ENCODE data around the gene MTUS2.

Gene MTUS2

GRCh38 chr13:29073755-29074154 lies 253.6 kb downstream of the MTUS2 start:
- no peak overlapping the region for H3K27ac ChIP-seq
- TF ChIP-seq CTCF (IDR thresholded peaks at IDR 0.05) (no peak), ZFX (IDR thresholded peaks at IDR 0.05; ENCODE audit: borderline replicate concordance) (no peak)

GRCh38 chr13:29077051-29077813 lies 257.1 kb downstream of the MTUS2 start:
- TF ChIP-seq ZFX (IDR thresholded peaks at IDR 0.05; ENCODE audit: borderline replicate concordance) (no peak), CTCF (IDR thresholded peaks at IDR 0.05) (no peak)
- H3K27ac ChIP-seq = no peak overlapping the region

GRCh38 chr13:29081036-29081435 lies 260.9 kb downstream of the MTUS2 start:
- no peak overlapping the region for H3K27ac ChIP-seq
- TF ChIP-seq CTCF (IDR thresholded peaks at IDR 0.05) (no peak), ZFX (IDR thresholded peaks at IDR 0.05; ENCODE audit: borderline replicate concordance) (no peak)

GRCh38 chr13:29081697-29082440 lies 261.7 kb downstream of the MTUS2 start:
- TF ChIP-seq ZFX (IDR thresholded peaks at IDR 0.05; ENCODE audit: borderline replicate concordance) (no peak), CTCF (IDR thresholded peaks at IDR 0.05) (no peak)
- no peak overlapping the region for H3K27ac ChIP-seq

GRCh38 chr13:29099781-29100406 lies 279.8 kb downstream of the MTUS2 start:
- TF ChIP-seq CTCF (IDR thresholded peaks at IDR 0.05) (no peak), ZFX (IDR thresholded peaks at IDR 0.05; ENCODE audit: borderline replicate concordance) (no peak)
- no peak overlapping the region for H3K27ac ChIP-seq

- no peak for TF ChIP-seq CTCF (IDR thresholded peaks at IDR 0.05)
- no peak for TF ChIP-seq ZFX (IDR thresholded peaks at IDR 0.05; ENCODE audit: borderline replicate concordance)
- no peak overlapping the region for H3K27ac ChIP-seq
These were observed 280.6 kb downstream of the MTUS2 start for GRCh38 chr13:29100758-29101157.

Data from 22Rv1 (cell line).